Measurements from ENCODE around the gene MICAL3.

GRCh38 chr22:17829695-17830042, 194.7 kb downstream of the MICAL3 start:
- TF ChIP-seq CTCF (IDR thresholded peaks at IDR 0.05) (no peak), POLR2A (IDR thresholded peaks at IDR 0.05) (no peak)
